Stimulated activated CD4-positive, alpha-beta T cell treated with anti-CD3 and anti-CD28 coated beads, Interleukin-4, amount 100 ng/mL, for 4 hours (primary cell): ENCODE results near the gene DNAJB14.
"Not testable (repeated sequence)": the region's sequence is repeated elsewhere in the genome, so short reads cannot be mapped to it uniquely, and the experiment has no call there.

Experiments used
- DNase-seq, 2 experiments: peaks; one replicate each; pipeline ENCODE4 v3.0.0-alpha.2; 2020

Gene DNAJB14

GRCh38 chr4:99946356-99947189, at the start of gene DNAJB14:
DNAJB14 (minus strand) TSS chr4:99946618; CDS start chr4:99946571, 47 bp downstream.
- peak; percentile 74 to 80 for DNase-seq

DNA sequence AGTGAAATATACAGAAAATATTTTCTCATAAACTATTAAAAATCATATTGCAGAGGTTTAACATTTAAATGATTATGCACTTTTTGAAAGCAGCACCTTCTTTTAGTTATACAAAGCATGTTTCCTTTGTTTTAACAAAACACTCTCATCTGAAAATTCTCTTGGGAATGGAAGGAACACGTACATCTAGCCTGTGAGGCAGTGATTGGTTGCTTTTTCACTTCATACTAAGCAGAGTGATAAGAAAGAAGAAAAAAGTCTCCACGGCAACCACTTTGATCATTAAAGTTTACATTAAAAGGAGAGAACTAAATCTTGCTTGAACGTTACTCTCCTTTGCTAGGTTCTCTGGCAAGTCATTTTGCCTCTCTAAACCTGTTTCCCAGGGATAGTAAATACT, 45.3 kb upstream of the DNAJB14 start:
- DNase-seq, result no peak

GRCh38 chr4:99987681-99988080, 41.3 kb upstream of the DNAJB14 start:
- no peak for DNase-seq

GRCh38 chr4:99986792-99987191, 40.4 kb upstream of the DNAJB14 start:
- DNase-seq, result no peak

DNA sequence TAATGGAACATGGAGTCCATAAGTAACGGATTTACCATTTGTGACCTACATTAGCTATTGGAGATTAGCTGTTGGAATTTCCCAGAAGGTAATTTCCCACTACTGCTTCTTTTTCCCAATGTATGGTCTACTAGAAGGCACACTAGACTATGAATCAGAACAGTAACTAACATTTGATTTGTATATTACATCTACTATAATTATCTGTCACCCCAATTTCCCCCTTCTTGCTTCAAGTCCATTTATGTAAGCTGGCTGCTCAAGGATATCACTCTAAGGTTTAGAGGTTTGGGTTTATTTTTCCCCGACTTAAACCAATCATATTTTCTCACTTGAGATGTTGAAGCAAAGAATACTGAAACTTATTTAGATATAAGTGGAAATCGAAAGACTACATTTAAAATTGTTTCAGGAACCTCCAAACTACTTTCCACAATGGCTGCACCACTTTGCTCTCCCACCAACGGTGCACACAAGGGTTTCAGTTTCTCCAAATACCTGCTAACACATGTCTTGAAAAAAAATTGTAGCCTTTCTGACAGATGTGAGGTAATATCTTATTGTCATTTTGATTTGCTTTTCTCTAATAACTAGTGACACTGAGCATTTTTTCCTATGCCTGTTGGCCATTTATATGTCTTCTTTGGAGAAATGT, 37.0 kb upstream of the DNAJB14 start:
- DNase-seq, result no peak

GRCh38 chr4:99979872-99980271, 33.5 kb upstream of the DNAJB14 start:
- DNase-seq, result no peak

GRCh38 chr4:99971453-99972111, 25.2 kb upstream of the DNAJB14 start:
- DNase-seq, result no peak

GRCh38 chr4:99968330-99968729, 21.9 kb upstream of the DNAJB14 start:
- DNase-seq, result no peak

GRCh38 chr4:99966692-99967091, 20.3 kb upstream of the DNAJB14 start:
- no peak for DNase-seq

DNA sequence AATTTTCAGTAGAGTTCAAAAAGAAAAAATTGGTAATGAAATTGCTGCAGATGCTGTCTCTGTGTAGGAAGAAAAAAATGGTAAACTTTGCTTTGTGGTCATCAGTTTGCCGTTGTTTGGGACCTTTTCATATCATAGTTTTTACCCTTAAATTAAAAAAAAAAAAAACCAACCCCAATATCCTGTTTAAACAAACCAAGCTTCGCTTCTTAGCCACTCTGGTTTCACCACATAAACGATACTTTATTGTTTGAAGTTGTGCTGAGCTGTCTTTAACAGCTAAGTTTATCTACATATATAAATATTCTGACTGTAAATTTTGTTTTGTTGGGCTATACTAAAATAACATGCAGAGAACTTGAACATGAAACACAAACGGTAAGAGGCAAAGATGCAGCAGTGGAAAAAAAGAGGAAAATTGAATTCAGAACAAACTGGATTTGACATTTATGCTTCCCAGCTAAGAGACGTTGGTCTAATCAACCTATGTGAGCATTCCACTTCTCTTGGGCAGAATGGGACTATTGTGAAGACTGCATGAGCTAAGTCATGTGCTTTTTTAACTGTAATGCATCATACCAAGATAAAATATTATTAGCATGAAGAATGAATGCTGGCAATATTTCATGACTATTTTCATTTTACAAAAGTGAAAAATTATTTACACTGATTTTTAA, 19.4 kb upstream of the DNAJB14 start:
- DNase-seq, result no peak

GRCh38 chr4:99965173-99965572, 18.8 kb upstream of the DNAJB14 start:
- DNase-seq, result no peak

- DNase-seq, result no peak
Observed at GRCh38 chr4:99961711-99962110, 15.3 kb upstream of the DNAJB14 start.

DNA sequence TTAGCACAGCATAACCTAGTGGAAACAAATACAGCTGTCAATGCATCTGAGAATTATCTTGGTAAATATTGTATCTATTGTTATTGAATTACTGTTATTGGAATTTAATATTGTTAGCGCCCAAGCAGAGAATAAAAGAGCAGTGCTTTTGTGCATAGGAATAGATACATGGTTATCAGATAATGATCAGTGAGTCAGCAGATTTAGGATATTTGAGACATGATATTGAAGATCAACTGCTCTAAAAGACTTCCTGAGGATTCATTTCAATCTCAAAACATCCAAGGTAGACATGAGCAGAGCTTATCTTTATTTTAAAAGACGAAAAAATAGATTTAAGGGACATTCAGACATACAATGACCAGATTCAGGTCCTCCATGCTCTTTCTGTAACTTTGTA, 14.2 kb upstream of the DNAJB14 start:
- no peak for DNase-seq

GRCh38 chr4:99958207-99958606, 11.8 kb upstream of the DNAJB14 start:
- not testable (repeated sequence) for DNase-seq

DNA sequence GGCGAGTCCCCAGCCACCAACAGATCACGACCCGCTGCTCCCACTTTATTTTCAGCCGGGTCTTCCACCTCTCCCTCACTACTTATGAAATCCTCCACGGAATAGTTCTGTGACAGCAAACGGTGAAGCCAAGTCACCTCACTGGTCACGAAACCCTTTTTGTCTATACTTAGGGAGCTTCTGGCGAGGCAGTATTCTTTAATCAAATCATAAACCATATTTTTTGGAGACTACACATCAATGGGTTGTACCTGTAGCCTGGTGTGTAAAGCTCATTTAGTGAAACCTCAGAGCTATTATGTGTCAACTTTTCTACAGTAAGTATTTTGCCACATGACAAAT, 4.5 kb upstream of the DNAJB14 start:
- no peak for DNase-seq

DNA sequence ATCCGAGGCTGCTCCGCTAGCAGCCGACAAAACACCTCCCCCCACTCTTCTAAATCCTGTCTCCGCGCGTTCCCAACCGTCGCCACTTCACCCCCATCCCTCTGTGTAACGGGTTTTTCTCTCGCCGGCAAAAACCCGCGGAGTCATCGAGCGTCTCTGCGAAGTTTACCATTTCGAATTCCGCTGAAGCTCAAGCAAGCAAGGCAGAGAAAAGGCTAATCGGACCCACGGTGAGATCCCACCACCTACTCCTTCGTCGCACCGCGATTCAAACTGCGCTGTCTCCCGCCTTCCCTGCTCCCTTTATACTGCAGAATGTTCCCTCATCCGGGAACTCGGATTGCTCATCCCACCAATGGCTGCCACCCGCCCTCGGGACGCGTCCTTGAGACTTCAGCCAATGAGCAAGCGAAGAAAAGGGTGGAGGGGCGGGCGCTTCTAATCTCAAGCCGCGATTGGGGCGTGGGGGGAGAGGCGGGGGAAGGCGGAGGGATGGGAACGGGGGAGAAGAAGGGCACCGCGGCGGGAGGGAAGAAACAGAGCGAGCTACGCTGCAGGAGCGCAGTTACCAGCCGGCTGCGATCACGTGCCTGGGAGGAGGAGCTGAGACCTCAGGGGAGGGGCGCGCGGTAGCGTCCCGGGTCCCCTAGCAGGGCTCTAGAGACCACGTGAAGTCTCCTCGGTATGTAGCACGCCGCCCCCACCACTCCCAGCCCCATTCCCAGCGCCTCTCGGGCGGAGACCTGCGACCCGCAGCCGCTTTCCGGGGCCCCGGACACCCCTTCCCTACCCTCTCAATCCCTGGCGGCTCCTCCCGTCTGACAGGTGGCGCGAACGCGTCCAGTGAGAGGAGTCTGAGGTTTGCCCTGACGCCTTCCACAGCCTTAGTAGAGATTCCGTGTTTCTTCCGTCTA, 3.8 kb upstream of the DNAJB14 start, which contains the start of gene H2AZ1:
Gene H2AZ1, minus strand, starts transcription at position 277 of the 914 bp plus-strand sequence. Its CDS starts 105 bp downstream, at position 172.
- DNase-seq, result peak; percentile 96 to 97

DNA sequence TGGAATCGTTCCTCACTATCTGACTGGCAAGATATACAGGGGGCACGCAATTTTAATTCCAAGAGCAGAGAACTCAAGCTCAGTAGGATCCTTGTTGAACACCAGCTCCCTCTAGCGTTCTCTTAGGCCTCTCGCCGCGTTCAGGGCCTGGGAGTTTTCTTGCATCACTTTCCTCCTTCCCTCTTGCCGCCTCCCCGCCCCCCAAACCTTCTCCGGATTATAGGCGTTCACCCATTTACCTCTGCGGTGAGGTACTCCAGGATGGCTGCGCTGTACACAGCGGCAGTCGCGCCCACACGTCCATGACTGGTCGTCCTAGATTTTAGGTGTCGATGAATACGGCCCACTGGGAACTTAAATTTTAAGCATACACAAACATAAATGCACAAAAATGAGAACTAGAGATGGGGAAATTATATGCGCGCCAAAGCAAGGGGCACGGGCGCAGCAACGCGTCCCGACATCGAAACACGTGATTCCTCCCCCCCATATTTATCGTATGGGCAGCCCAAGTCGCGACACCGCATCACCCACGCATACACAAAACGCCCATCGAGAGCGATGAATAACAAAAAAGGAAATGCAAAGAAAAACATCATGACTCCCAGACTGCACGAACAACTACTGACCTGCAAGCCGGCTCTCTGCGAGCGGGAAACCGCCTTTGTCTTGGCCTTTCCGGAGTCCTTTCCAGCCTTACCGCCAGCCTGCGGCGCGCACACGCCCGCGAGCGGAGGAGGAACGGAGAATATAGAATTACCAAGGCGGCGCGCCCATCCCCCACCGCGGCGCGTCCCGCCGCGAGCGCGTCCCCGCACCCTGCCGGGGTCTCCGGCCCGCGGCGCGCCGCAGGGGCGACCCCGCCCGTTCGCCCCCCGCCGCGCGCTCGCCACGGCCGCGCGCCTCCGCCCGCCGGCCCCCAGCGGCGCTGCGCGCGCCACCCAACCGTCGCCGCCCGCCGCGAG, 2.9 kb upstream of the DNAJB14 start:
- DNase-seq, result peak; percentile 80 to 88

DNA sequence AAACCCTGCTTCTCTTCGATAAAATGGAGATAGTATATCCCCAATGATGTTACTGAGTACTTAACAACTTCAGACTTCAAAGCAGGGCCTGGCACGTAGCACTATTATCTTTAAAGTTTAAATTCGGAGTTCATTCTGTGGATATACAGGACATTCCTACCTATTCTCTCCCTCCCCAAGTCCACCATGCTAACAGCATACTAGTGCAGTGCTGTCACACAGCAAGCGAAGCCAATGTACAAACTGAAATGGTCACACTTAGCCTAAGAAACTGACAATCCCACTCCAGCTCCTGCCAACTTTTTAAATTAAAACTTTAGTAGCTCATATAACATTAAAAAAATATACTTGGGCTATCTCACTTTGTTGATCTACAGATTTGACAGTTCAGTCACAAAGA, 1.2 kb upstream of the DNAJB14 start:
- DNase-seq, result no peak

DNA sequence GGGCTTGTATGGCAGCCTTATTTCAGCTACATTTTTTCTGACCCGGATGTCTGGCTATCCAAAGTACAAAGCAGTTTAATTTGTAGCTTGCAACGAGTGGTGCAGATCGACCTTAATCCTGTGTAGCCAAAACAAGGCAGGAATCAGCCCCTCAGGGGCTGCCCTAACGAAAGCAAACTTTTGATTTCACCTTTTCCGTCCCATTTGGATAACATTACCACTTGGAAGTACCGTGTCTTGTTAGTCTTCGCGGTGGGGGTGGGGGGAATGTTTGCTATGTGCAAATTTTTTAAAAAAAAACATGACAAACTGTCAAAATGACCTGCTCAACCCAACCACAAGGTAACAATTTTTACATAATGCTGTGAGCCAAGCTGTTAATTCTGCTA, 766 bp upstream of the DNAJB14 start:
- DNase-seq, result no peak

- DNase-seq, result no peak
Observed at GRCh38 chr4:99945718-99946355, 581 bp downstream of the DNAJB14 start.
